Stimulated activated CD4-positive, alpha-beta T cell treated with anti-CD3 and anti-CD28 coated beads, Interleukin-2, amount 100 ng/mL, for 4 hours (primary cell): ENCODE data around the gene INO80C.

Experiments used
- DNase-seq: peaks from one replicate; pipeline ENCODE4 v3.0.0-alpha.2; 2020; ENCODE audit warnings: low read depth

INO80C gene, protein sequence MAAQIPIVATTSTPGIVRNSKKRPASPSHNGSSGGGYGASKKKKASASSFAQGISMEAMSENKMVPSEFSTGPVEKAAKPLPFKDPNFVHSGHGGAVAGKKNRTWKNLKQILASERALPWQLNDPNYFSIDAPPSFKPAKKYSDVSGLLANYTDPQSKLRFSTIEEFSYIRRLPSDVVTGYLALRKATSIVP

DNA sequence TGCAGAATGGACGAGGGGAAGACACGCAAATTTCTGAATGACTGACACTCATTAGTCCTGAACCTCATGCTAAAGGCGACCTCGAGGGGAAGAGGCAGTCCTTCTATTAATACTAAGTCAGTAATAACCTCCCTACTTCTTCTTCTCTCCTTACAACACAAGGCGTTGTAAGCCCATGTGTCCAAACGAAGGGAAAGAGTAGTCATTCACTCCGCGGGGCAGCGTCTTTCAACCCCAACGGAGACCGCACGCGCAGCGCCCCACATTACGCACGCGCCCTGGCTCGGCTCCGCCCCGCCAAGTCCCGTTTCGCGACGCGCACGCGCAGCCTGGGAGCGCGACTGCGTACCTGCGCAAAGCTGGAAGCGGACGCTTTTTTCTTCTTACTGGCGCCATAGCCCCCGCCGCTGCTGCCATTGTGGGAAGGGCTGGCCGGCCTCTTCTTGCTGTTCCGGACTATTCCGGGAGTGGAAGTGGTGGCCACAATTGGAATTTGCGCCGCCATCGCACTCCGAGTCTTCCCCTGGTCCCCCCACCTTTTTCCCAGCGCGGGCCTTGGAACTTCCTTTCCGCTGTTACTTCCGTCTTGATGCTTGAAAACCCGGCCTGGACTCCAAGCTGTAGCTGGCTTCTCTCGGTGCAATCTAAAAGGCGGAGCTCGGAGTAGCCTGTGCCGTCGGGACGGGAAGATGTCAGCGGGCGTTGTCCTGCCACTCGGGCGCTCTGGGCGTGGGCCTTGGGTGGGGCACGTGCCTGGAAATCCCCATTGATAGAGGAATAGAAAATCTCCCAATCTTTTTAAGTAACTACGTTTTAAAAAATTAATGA lies at the start of gene INO80C:
Gene INO80C (minus strand): TSS at position 591 of the 828 bp plus-strand sequence. CDS start 86 bp downstream, at position 505.
- DNase-seq: peak; percentile 89

DNA sequence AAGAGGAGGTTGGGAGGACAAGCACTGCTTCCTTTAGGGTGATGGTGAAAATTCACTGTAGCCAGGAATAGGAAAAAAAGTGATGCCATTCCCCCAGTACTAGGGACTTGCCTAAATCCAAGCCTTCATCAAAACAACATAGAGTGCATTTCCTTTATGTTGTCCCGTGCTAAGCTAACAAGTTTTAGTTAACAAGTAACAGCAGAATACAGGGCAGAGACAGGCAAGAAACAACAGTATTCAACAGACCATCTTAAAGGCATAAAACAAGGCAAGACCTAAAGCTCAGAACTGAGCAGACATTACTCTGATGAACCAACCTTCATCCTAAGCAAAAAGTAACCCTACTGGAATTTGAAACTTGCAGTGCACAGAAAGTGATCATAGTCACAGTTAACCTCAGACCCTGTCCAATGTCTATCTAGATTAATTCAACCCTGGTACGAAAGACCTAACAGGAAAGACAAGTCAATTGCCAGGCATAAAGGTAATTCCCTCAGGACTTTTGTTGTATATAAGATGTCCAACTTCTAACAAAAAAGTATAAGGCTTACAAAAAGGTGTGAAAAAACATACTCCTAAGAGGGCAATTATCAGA lies 49.3 kb upstream of the INO80C start:
- DNase-seq: no peak

DNA sequence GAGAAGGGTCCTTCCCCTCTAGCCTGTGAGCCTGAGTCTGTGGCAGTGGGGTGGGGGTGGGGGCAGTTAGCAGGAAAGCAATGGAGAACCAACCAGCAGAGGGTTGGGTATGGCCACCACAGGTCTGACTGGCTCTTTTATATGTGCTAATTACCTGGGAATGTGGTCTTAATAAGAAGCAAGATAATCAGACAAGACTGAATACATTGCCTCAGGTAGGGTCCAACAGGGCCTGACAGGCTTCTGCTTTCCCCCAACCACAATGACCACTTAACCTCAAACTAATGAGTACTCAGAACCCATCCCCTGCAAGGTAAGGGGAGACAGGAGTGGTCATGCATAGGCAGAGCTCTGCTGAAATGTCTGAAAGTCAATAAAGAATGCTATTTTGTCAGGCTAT lies 44.6 kb upstream of the INO80C start:
- no peak for DNase-seq

DNA sequence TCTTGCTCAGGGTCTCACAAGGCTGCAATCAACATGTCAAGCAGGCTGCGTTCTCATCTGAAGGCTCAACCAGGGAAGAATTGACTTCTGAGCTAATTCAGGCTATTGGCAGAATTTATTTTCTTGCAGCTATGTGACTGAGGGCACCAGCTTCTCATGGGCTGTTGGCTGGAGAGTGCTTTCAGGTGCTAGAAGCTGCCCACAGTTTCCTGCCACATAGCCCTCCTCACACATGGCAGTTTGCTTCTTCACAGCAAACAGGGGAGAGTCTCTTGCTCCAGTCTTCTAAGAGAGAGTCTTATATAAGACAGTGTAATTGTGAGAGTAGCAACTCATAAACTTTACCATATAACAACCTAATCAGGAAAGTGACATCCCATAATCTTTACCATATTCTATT lies 37.5 kb upstream of the INO80C start:
- DNase-seq: no peak

DNA sequence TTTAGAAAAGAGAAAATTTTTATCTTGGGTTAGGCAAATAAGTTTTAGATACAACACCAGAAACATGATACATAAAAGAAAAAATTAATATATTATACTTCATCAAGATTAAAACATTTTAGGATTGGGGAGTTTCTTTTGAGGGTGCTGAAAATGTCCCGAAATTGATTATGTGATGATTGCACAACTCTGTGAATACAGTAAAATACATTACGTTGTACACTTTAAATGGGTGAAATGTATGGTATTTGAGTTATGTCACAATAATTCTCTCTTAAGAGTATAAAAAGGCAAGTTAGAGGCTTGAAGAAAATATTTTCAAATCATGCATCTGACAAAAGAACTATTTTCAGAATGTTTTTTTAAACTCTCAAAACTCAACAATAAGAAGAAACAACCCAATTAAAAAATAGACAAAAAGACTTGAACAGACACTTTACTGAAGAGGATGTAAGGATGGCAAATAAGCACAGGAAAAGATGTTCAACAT lies 36.2 kb upstream of the INO80C start:
- DNase-seq: no peak

DNA sequence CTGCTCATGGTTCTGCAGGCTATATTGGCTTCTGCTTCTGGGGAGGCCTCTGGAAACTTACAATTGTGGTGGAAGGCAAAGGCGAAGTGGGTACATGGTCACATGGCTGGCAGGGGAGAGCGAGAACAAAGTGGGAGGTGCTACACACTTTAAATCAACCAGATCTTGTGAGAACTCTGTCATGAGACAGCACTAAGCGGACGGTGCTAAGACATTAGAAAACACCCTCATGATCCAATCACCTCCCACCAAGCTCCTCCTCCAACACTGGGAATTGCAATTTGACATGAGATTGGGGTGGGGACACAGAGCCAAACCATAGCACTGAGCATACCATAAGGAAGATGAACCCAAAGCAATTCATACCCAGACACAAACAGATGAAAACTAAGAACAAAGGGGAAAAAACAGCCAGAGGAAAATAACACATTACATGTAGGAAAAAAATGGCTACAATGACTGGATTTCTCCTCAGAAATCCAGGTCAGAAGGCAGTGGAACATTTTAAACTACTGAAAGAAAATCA lies 31.1 kb upstream of the INO80C start:
- DNase-seq: no peak

DNA sequence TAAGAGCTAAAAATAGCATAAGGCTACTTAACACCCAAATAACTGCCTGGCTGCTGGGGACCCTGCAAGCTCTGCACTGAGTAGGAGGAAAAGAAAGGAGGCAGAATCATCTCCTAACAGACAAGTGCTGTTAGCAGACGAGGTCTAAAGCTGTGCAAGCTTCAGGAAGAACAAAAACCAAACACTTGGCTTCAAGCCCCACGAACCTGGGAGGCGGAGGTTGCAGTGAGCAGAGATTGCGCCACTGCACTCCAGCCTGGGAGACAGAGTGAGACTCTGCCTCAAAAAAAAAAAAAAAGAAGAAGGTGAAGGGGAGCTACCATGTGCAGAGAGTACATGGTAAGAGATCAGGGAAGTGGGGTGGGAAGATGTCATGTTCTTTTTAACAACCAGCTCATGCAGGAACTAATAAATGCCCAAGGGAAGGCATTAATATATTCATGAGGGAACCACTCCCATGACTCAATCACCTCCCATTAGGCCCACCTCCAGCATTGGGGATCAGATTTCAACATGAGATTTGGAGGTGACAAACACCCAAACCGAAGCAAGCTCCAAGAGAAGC lies 28.8 kb upstream of the INO80C start:
- DNase-seq: no peak

DNA sequence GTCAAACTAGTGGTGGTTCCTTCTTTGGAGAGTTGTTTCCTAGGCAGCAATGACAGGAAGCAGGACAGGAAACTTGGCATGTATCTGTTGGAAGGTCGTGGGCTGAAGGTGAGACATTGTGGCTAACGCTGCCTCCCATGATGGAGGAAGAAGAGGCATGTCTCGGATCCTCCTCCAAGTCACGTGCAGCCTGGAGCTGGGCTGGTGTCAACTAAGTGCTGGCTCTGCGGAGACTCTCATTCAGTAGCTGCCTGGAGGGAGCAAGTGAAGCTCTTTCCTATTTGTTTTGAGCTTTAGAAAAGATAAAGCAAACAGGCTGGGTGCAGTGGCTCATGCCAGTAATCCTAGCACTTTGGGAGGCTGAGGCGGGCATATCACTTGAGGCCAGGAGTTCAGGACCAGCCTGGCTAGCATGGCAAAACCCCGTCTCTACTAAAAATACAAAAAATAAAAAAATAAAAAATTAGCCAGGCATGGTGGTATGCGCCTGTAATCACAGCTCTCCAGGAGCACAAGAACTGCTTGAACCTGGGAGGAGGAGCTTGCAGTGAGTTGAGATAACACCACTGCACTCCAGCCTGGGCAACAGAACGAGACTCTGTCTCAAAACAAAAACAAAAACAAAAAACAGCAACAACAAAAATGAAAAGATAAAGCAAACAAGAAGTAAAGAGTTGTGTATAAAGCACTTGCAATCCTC lies 28.2 kb upstream of the INO80C start:
- DNase-seq: no peak

DNA sequence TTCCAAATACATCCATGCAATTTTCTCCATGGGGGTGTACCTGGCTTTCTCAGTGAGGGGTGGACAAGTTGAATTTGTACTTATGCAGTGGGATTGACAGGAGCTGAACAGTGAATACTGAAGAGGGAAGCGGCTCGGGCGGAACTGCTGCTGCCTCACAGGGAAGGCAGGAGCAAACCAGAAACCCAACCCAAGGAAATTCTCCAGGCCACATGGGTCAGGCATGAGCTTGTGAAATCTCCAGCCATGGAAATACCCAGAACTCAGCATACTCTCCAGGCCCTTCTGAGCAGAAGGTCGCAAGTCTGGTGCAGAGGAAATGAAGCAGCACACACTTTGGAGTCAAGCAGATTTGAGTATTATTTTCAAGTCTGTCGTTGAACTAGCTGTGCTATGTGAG lies 26.5 kb upstream of the INO80C start:
- DNase-seq: no peak

DNA sequence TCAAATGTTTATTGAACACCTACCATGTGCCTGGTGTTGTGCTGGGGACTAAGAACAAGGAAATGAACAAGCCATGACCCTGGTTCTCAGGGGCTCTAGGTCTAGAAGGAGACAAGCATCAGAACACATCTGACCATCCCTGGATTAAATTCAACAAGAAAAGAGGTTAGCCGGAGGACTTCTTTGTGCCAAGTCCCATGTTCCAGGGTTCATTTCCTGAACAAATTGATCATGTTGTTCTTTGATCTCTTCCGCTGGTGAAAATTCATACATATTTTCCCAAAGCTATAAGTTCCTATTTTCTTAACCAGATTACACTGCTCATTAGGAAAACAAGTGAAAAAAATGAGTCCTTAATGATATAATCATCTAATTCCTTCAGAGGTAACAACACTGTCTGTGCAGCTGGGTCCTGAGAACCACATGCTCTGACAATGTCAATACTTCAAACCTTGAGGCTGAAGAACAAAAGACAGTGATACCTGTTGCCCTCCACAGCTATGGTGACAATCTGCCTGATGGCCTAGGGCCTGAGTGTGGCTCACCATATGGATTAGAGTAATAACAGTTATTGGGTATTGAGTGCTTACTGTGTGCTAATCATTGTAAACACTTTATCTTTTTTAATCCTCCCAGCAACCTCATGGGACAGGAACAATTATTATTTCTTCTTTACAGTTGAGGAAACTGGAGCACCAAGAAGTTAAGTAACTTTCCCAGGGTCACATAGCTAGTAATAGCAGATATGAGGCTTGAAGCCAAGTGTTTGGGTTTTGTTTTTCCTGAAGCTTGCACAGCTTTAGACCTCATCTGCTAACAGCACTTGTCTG lies 24.6 kb upstream of the INO80C start:
- DNase-seq: no peak

DNA sequence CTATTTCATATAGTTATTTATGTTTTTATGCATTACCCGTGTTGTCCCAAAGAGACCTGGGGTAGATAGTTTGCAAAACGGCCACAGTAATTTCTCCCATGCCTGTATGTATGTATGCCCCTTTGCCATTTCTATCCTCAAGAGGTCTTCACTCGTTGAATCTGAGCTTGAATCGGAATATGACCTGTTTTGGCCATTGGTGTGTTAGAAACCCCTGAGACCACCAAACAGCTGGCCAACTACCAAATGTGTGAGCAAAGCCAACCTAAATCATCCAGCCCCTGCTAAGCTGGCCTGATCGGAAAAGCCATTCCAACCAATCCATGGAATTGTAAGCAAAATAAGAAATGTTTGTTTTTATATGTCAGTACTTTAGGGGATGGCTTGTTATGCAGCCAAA lies 23.4 kb upstream of the INO80C start:
- DNase-seq: no peak

DNA sequence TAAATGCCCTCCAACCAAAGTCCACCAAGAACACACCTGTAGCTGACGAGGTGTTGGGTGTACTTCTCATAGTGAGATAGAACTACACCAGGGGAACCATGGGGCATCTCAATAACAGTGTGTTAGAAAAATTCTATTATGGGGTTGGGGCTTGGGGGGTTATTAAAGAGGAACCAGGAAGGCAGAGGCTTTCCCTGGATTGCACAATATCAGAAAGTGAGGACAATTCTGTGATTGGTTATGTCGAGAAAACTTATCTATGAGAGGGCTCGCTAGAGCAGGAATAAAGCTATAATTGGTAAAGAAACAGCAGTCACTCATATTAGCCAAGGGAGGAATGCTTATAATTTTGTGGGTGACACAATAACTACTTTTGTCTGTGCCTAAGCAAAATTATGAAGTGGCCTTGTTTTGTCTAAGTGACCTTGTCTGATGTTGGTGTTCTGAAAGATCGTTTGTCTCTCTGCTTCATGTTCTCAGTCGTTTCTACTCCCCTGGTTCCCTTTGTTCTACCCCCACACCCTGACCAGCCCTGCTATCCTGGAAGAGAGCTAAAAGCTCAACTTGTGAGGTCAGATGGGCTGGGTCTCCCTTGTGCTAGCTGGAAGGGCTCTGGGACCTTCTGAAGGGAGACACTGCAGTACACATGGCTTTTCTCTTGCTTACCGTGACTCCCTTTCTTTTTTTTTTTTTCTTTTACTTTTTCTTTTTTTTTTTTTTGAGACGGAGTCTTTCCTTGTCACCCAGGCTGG lies 21.6 kb upstream of the INO80C start:
- no peak for DNase-seq

DNA sequence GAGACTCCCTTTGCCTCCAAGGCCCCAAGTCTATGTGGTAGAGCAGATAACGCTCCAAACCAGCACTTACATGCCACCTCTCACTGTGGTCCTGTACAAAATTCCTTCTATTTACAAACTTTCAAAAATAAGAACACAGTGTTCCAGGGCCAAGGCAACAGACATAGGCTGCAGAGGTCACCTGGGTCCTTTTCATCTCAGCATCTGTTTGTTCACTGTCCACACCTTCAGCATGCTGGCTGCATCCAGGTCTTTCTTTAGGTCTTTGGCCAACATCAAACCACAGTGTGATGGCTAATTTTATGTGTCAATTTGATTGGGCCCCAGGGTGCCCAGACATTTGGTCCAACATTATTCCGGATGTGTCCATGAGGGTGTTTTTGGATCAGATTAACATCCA lies 20.0 kb upstream of the INO80C start:
- DNase-seq: no peak

DNA sequence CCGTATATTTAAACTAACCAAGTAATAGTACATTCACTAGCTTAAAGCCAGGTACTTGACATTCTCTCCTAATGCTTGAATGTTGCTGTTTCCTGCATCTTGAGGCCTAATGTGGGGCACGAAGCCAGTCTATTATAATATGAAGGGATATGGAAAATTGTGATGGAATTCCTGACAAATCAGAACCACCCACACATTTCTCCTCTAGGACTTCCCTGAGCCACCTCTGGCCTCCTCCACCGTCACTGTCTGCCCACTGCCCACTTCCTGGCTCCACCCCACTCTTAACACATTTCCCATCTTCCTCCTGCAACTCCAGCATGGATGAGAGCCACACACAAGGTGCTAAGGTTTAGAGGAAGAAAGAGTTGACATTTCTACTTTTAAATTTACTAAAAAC lies 19.0 kb upstream of the INO80C start:
- DNase-seq: no peak

DNA sequence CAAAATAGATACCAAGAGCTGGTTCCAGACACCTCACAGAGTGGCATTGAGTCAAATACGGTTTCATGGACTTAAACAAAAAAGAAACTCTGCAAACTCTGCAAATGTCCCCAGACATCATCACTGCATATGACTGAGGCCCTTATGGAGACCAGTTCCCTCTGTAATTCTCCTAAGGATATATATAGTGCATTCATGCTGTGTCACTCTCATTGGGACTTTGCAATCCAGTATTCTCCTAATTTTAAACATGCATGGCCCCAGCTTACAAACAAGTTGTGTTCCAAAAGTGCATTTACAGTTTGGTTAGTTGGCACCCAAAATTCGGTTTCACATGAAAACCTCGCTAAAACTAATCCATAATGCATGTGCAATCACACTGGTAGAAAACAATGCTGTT lies 18.6 kb upstream of the INO80C start:
- DNase-seq: no peak

DNA sequence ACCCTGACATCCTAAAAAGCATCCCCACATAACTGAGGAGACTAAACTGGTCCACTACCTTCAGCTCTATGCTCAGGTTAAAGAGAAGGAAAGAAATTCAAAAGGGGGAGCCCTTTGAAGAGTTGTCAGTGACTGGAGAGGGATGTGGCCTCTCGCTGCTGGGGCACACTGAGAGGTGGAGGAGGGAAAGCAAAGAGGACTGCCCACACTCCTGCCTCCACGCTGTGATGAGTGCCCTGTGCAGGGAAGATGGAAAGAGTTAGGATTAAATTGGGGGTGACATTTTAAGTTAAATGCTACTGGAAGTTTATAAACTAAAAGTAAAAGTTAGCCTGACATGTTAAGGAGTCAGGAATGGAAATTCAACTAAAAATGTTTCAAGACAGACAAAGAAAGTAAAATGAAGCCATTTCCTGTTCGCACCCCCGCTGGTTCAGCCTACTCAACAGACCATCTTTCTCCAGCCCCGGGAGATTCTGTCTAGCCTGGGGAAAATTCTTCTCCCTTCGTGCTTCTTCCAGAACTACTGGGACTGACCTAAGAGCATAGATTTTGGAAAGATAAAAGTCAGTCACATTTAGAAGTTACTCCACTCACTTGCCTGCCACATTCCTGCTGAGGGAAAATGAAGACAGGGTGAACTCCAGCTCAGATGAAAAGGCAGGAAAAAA lies 17.8 kb upstream of the INO80C start:
- no peak for DNase-seq

DNA sequence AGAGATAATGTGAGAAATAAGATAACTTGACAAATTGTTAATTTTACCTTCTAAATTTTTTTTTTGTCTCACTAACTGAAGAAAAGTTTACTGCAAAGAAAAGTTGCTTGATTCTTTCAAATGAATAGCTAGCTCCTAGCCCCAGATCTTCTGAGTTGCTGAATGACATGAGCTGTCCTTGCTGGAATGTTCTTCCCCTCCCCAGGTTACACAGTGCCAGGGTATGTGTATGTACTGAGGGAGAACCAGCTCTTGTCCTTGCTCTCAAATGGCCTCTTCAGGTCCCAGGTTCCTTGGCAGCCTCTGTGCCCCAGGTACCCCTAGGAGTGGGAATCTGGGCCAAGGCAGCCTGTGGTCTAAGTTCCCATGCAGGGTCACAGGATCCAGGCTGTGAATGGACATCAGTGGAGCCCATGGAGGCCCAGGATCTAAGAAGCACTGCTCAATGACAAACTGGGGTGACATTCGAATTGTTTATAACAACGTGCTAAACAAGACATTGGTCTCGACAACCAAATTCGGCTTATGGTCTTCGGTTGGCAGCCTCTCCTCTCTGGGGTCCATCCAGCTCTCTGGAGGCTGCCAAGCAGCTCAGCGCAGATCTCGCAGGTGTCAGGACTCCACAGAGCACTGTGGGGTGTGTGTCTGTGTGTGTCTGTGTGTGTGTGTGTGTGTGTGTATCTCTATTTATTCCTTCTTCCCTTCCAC lies 17.1 kb upstream of the INO80C start:
- no peak for DNase-seq

DNA sequence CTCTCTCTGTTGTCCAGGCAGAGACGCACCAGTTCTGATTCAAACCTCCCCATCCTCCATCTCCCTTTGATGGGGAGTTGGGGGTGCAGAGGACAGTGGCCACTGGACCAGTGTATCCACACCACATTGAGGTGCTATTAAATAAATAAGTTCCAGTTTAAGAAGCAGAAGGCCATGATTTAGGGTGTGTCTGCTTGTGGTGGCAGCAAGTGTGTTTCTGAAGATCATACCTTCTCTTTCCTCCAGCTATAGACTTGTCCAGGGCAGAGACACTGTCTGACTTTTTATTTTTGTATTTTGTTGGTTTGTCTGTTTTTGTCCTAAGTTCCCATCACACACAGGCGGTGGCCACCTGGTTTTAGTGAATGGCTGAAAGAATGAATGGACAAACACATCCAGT lies 16.5 kb upstream of the INO80C start:
- no peak for DNase-seq
